K562 (cell line): ENCODE results near the gene TPBGL.

Experiments
- C11orf30 ChIP-seq: fragments of 450-650 bp; IDR thresholded peaks from 2 replicates; pipeline ENCODE4 v1.6.1; 2016; ENCODE audit warnings: low read depth, mild to moderate bottlenecking
- CBX1 ChIP-seq: sonication (generic); IDR thresholded peaks from 2 replicates; pipeline ENCODE4 v1.6.1; 2016; ENCODE audit warnings: antibody characterized with exemption, low read depth, mild to moderate bottlenecking
- CTCF ChIP-seq, 3 experiments: IDR thresholded peaks in 2 of 3; conservative IDR thresholded peaks in 1 of 3; 2 replicates each; pipeline ENCODE4 v1.5.1; 2011 to 2012; ENCODE audit warnings: low read length in 3 of 3, mild to moderate bottlenecking in 3 of 3, control low read depth in 2 of 3, improper control_type of control experiment in 1 of 3, inconsistent platforms in 1 of 3, low read depth in 1 of 3, mixed read lengths in 1 of 3, moderate library complexity in 1 of 3; ENCODE audit not compliant: insufficient read depth in 2 of 3
- E2F4 ChIP-seq: sonication (generic); formaldehyde crosslinking; IDR thresholded peaks from 2 replicates; pipeline ENCODE4 v1.8.0; 2022; ENCODE audit warnings: mild to moderate bottlenecking, low read depth, missing genetic modification reagents
- ELK1 ChIP-seq: sonication (generic); formaldehyde crosslinking; IDR thresholded peaks from 2 replicates; pipeline ENCODE4 v1.8.1; 2022; ENCODE audit warnings: missing genetic modification reagents
- KHSRP ChIP-seq: fragments of 450-650 bp; IDR thresholded peaks from 2 replicates; pipeline ENCODE4 v1.6.1; 2017
- MAFF ChIP-seq: IDR thresholded peaks from 2 replicates; pipeline ENCODE4 v1.6.1; 2012; ENCODE audit warnings: low read length, improper control_type of control experiment
- NFATC3 ChIP-seq: fragments of 450-650 bp; IDR thresholded peaks from 2 replicates; pipeline ENCODE4 v1.6.1; 2017; ENCODE audit warnings: mild to moderate bottlenecking
- TCF7L2 ChIP-seq: fragments of 150-350 bp; IDR thresholded peaks from 2 replicates; pipeline ENCODE4 v1.6.1; 2016; ENCODE audit warnings: low read depth, mild to moderate bottlenecking, low read length, moderate library complexity
- ZNF551 ChIP-seq: fragments of 250-450 bp; sonication (Bioruptor Pico); IDR thresholded peaks from 2 replicates; pipeline ENCODE4 v1.5.0; 2021; ENCODE audit warnings: mild to moderate bottlenecking, moderate library complexity

GRCh38 chr11:75273411-75274391 is 33.1 kb downstream of the TPBGL start:
- TF ChIP-seq NFATC3: no peak
- TF ChIP-seq CTCF (IDR thresholded peaks at IDR 0.05 in 2 of 3, conservative IDR thresholded peaks at IDR 0.05 in 1 of 3; ENCODE audit: insufficient read depth in 2 of 3, low read depth in 1 of 3, low read length in 3 of 3): no peak
- TF ChIP-seq CBX1: no peak
- TF ChIP-seq MAFF: no peak
- no peak for TF ChIP-seq KHSRP
- no peak for TF ChIP-seq C11orf30
- no peak for TF ChIP-seq TCF7L2
- TF ChIP-seq E2F4: no peak
- no peak for TF ChIP-seq ELK1 (CRISPR knock-in tag)
- TF ChIP-seq ZNF551 (CRISPR knock-in tag): no peak
